Measurements from ENCODE around the gene KSR2.

KSR2 gene

DNA sequence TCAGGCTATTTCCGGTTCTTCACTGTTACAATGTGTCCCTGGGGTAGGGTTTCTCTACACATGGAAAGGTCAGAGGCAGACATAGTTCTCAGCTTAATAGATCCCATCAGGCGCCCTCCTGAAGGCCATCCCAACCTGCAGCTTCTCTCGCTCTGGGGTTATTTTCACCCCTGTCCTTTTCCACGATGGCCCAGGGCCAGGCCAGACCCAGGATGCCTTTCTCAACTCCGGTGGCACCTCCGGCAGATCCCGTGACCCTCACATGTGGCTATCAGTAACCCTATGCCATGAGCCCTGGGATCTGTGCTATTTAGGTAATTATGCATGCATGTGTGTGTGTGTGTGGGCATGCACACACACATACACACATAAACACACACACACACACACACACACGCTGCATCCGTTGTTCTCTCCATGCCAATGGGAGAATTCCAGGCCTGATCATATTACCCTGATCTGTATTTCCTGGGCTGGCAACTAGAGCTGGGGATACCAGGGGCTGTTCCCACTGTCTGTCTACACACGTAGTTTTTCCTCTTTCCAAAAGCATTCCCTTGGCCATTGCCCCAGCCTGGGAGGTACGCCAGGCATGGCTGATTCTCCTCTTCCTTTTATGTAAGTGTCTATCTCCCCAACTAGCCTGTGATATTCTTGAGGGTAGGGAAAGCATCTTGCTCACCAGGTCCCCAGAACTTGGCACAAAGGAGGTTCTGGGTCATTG is 556.2 kb downstream of the KSR2 start:
- peak in 1 of 58 donors; percentile 4 for DNase-seq

- no peak for DNase-seq
Measured at GRCh38 chr12:117409286-117409685, 559.5 kb downstream of the KSR2 start.

DNA sequence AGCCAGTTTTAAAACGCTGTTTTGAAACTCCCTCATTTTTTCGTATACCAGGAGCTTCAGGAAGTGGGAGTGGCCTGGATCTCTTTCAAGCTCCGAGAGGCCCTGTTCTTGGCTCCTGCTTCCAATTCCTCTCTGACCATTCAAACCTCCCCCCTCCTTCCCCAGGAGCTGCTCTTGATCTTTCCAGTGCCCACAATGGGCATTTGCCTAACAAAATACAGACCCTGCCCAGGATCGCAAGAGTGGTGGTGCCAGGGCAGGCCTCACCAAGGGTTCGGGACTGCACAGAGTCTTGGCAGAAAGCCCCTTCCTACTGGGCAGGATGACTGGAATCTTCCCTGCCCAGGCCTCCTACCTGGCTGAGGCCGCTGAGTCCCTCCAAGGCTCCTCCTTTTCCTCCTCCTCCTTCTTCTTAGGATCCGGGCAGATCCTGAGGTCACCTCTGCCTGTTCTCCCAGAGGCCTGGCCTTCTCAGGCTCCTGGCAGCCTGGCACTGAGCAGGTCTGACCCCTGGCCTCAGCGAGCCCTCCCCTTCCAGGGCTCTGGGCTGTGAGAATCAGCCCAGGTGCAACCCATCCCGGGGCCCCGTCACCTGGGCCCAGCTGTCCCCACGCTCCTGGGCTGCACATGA is 560.5 kb downstream of the KSR2 start:
- DNase-seq, result peak in 42 of 58 donors; percentile 5 to 70 (median 24)

GRCh38 chr12:117404940-117405339 is 563.9 kb downstream of the KSR2 start:
- no peak for DNase-seq

DNA sequence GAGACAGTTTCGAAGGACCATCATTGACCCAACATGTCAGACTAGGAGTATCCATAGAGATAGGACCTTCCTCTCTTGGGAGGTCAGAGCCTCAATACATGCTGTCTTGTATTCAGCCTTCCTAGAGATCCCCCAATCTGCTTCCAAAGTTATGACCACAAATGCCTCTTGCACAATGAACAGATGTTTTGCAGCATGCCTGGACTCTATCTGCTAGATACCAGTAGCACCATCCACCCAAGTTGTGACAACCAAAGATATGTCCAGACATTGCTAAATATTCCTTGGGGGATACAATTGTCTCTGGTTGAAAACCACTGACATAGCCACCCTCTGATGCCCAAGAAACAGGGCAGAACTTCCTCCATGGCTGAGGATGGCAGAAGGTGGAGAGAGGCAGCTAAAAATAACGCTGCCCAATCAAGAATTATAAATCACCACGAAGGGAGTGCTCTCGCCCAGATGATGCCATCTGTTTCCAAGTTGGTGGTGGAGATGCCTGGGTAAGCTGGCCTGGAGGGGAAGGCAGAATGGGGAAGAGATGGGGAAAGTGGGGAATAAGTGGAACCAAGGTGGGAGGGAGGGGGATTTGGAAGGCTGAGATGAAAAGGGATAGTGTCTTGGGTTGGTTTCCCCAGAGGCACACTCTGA is 564.5 kb downstream of the KSR2 start:
- no peak for DNase-seq

DNA sequence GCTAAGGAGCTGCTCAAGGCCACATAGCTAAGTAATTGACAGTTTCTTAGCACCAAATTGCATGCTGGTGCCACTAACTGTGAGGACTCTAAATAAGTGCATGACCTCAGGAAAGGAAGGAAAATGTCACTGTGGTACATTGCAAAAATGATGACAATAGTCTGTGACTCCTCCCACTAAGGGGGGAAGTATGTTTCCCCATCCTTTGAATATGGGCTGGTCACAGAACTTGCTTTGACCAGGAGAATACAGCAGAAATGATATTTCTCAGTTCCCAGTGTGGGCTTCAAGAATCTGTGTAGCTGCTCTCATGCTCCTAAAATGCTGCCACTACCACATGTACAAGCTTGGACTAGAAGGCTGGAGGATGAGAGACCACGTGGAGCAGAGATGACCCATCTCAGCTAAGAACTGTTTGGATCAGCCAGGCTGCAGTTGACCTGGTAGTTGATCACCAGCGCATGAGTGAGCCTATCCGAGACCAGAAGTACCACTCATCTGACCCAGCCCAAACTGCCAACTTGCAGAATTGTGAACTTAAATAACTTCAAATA is 565.1 kb downstream of the KSR2 start:
- DNase-seq, result no peak

Data from anterior cingulate cortex (tissue), 58 donors.